Keratinocyte (primary cell): Measurements from ENCODE around the gene ANKRD27.
"Not testable (repeated sequence)": the region's sequence is repeated elsewhere in the genome, so short reads cannot be mapped to it uniquely, and the experiment has no call there.

Experiments used
- CTCF ChIP-seq, 3 experiments: IDR thresholded peaks in 1 of 3; conservative IDR thresholded peaks in 1 of 3; optimal IDR thresholded peaks in 1 of 3; 2 replicates in 2 of 3; 3 replicates in 1 of 3; pipeline versions ENCODE3 to v1.5.1; 2011; ENCODE audit warnings: low read length in 3 of 3, mild to moderate bottlenecking in 3 of 3, moderate library complexity in 2 of 3, control low read depth in 1 of 3, inconsistent platforms in 1 of 3; ENCODE audit not compliant: insufficient read depth in 2 of 3; ENCODE audit errors: extremely low read depth in 1 of 3
- EZH2 ChIP-seq: IDR thresholded peaks from one replicate; pipeline ENCODE4 v1.6.1; 2012; ENCODE audit warnings: inconsistent platforms, mild to moderate bottlenecking, low read length, moderate library complexity

GRCh38 chr19:32694851-32695250 lies 19.9 kb upstream of the ANKRD27 start:
- TF ChIP-seq CTCF (optimal IDR thresholded peaks at IDR 0.05 in 1 of 3, IDR thresholded peaks at IDR 0.05 in 1 of 3, conservative IDR thresholded peaks at IDR 0.05 in 1 of 3; ENCODE audit: extremely low read depth in 1 of 3, insufficient read depth in 2 of 3, low read length in 3 of 3); EZH2: not testable (repeated sequence)
